Skeletal muscle tissue (tissue), 4 donors: ENCODE measurements around the gene SLC26A6. TPM values are rescaled to one million over a fixed set of nuclear protein-coding genes. Genes with fewer than 3 reads are reported as not detected.

Experiments used
- H3K27ac ChIP-seq: one replicate; pipeline ENCODE4 v1.7.0; 2013; ENCODE audit warnings: mild to moderate bottlenecking, low read depth, low read length, inconsistent platforms
- H3K27me3 ChIP-seq, 3 donors: one replicate each; pipeline ENCODE4 v1.7.0; 2013; ENCODE audit warnings: low read length in 3 of 3; ENCODE audit not compliant: control insufficient read depth in 3 of 3, insufficient read depth in 3 of 3
- H3K36me3 ChIP-seq, 3 donors: one replicate each; pipeline ENCODE4 v1.7.0; 2013; ENCODE audit warnings: low read length in 3 of 3; ENCODE audit not compliant: control insufficient read depth in 3 of 3, insufficient read depth in 3 of 3
- H3K4me1 ChIP-seq, 3 donors: one replicate each; pipeline ENCODE4 v1.7.0; 2013; ENCODE audit warnings: low read length in 3 of 3, mild to moderate bottlenecking in 3 of 3; ENCODE audit not compliant: control insufficient read depth in 3 of 3, insufficient read depth in 3 of 3
- H3K4me3 ChIP-seq, 3 donors: one replicate each; pipeline ENCODE4 v1.7.0; 2013; ENCODE audit warnings: low read length in 3 of 3
- H3K9ac ChIP-seq, 3 donors: one replicate each; pipeline ENCODE4 v1.7.0; 2013; ENCODE audit warnings: low read length in 3 of 3, mild to moderate bottlenecking in 3 of 3, moderate library complexity in 2 of 3, low read depth in 1 of 3
- H3K9me3 ChIP-seq, 3 donors: one replicate each; pipeline ENCODE4 v1.7.0; 2013; ENCODE audit warnings: low read length in 3 of 3; ENCODE audit not compliant: control insufficient read depth in 3 of 3
- total RNA-seq: library from RNA; depleted of rRNA; stranded (reverse); fragments of >200 nt; gene quantifications from one replicate; pipeline ENCODE4 v1.2.3, GENCODE V29; 2014
- donor health status: Osteomylitis.

Gene SLC26A6
- total RNA-seq, 1 donor from 2014 or later = 9.4 TPM

GRCh38 chr3:48648188-48648850 is 13.1 kb upstream of the SLC26A6 start:
- H3K27me3 ChIP-seq = no peaks in the 10 kb centered on the region
- H3K4me3 ChIP-seq = no peak overlapping the region
- H3K9me3 ChIP-seq = no peaks in the 10 kb centered on the region
- no peak overlapping the region for H3K27ac ChIP-seq
- H3K36me3 ChIP-seq = no peaks in the 10 kb centered on the region
- peaks cover 0 to 7% (median 0%) of the 10 kb centered on the region in 3 donors for H3K4me1 ChIP-seq
- no peak overlapping the region for H3K9ac ChIP-seq

- H3K27me3 ChIP-seq = no peaks in the 10 kb centered on the region
- no peak overlapping the region for H3K9ac ChIP-seq
- H3K27ac ChIP-seq = no peak overlapping the region
- H3K36me3 ChIP-seq = no peaks in the 10 kb centered on the region
- no peaks in the 10 kb centered on the region for H3K9me3 ChIP-seq
- H3K4me3 ChIP-seq = no peak overlapping the region
- H3K4me1 ChIP-seq = peaks cover 0 to 7% (median 0%) of the 10 kb centered on the region in 3 donors
Measured at GRCh38 chr3:48647714-48648113, 12.5 kb upstream of the SLC26A6 start.

- peaks cover 0 to 3% (median 0%) of the 10 kb centered on the region in 3 donors for H3K27me3 ChIP-seq
- H3K4me3 ChIP-seq = no peak overlapping the region
- no peak overlapping the region for H3K27ac ChIP-seq
- H3K36me3 ChIP-seq = no peaks in the 10 kb centered on the region
- H3K4me1 ChIP-seq = no peaks in the 10 kb centered on the region
- no peaks in the 10 kb centered on the region for H3K9me3 ChIP-seq
- H3K9ac ChIP-seq = no peak overlapping the region
Measured at GRCh38 chr3:48644898-48645760, 9.9 kb upstream of the SLC26A6 start.

- H3K4me3 ChIP-seq = no peak overlapping the region
- H3K9ac ChIP-seq = no peak overlapping the region
- H3K27ac ChIP-seq = no peak overlapping the region
- H3K4me1 ChIP-seq = peaks cover 0 to 4% (median 0%) of the 10 kb centered on the region in 3 donors
- no peaks in the 10 kb centered on the region for H3K9me3 ChIP-seq
- peaks cover 0 to 9% (median 0%) of the 10 kb centered on the region in 3 donors for H3K27me3 ChIP-seq
- H3K36me3 ChIP-seq = no peaks in the 10 kb centered on the region
Measured at GRCh38 chr3:48642605-48643004, 7.3 kb upstream of the SLC26A6 start.

- Histone ChIP-seq H3K4me3 (no peak overlapping the region), H3K9me3 (no peaks in the 10 kb centered on the region), H3K27me3 (peaks cover 0 to 9% (median 0%) of the 10 kb centered on the region in 3 donors), H3K4me1 (peaks cover 4 to 14% (median 5%) of the 10 kb centered on the region in 3 donors), H3K9ac (no peak overlapping the region), H3K27ac (no peak overlapping the region), H3K36me3 (no peaks in the 10 kb centered on the region)
Measured at GRCh38 chr3:48641396-48641795, 6.1 kb upstream of the SLC26A6 start.

- Histone ChIP-seq H3K4me1 (peaks cover 11 to 25% (median 11%) of the 10 kb centered on the region in 3 donors), H3K9ac (no peak overlapping the region), H3K27me3 (peaks cover 0 to 9% (median 0%) of the 10 kb centered on the region in 3 donors), H3K4me3 (no peak overlapping the region), H3K36me3 (no peaks in the 10 kb centered on the region), H3K27ac (no peak overlapping the region), H3K9me3 (no peaks in the 10 kb centered on the region)
Measured at GRCh38 chr3:48639944-48640606, 4.8 kb upstream of the SLC26A6 start.

GRCh38 chr3:48637305-48637704 is 2.0 kb upstream of the SLC26A6 start:
- no peak overlapping the region for H3K4me3 ChIP-seq
- H3K27me3 ChIP-seq = peaks cover 0 to 9% (median 0%) of the 10 kb centered on the region in 3 donors
- H3K27ac ChIP-seq = peak overlapping the region; percentile 76
- H3K9me3 ChIP-seq = no peaks in the 10 kb centered on the region
- peaks cover 21 to 42% (median 23%) of the 10 kb centered on the region in 3 donors for H3K4me1 ChIP-seq
- peaks cover 7 to 12% (median 11%) of the 10 kb centered on the region in 3 donors for H3K36me3 ChIP-seq
- peak overlapping the region in 2 of 3 donors; percentile 23 to 25 for H3K9ac ChIP-seq

- H3K4me1 ChIP-seq = peaks cover 21 to 42% (median 23%) of the 10 kb centered on the region in 3 donors
- peaks cover 18 to 23% (median 19%) of the 10 kb centered on the region in 3 donors for H3K36me3 ChIP-seq
- H3K27me3 ChIP-seq = peaks cover 0 to 9% (median 0%) of the 10 kb centered on the region in 3 donors
- H3K27ac ChIP-seq = peak overlapping the region; percentile 76
- H3K9me3 ChIP-seq = no peaks in the 10 kb centered on the region
- peak overlapping the region; percentile 76 to 92 (median 91) for H3K4me3 ChIP-seq
- H3K9ac ChIP-seq = peak overlapping the region; percentile 84 to 94 (median 89)
Measured at GRCh38 chr3:48636149-48636655, 941 bp upstream of the SLC26A6 start.

- Histone ChIP-seq H3K9me3 (no peaks in the 10 kb centered on the region), H3K27me3 (peaks cover 0 to 6% (median 0%) of the 10 kb centered on the region in 3 donors), H3K36me3 (peaks cover 29 to 34% (median 33%) of the 10 kb centered on the region in 3 donors), H3K27ac (peak overlapping the region; percentile 56), H3K9ac (peak overlapping the region; percentile 79 to 93 (median 89)), H3K4me3 (peak overlapping the region; percentile 79 to 92 (median 91)), H3K4me1 (peaks cover 21 to 42% (median 23%) of the 10 kb centered on the region in 3 donors)
Measured at GRCh38 chr3:48634661-48635221, 520 bp downstream of the SLC26A6 start.
